Endothelial cell of umbilical vein (primary cell): Measurements from ENCODE around the gene NF2.
"Not testable (repeated sequence)": the region's sequence is repeated elsewhere in the genome, so short reads cannot be mapped to it uniquely, and the experiment has no call there.

ENCODE experiments used
- CTCF ChIP-seq, 2 donors: IDR thresholded peaks; 1 replicate in 1 of 2; 2 replicates in 1 of 2; pipeline ENCODE4 v1.5.1; 2011; ENCODE audit warnings: low read length in 2 of 2, mild to moderate bottlenecking in 2 of 2, moderate library complexity in 2 of 2, control low read depth in 1 of 2, inconsistent platforms in 1 of 2, low read depth in 1 of 2; ENCODE audit not compliant: insufficient read depth in 1 of 2; ENCODE audit errors: extremely low read depth in 1 of 2
- EZH2 ChIP-seq: IDR thresholded peaks from 2 replicates; pipeline ENCODE4 v1.6.1; 2012; ENCODE audit warnings: borderline replicate concordance, low read depth, mild to moderate bottlenecking, moderate library complexity, low read length, inconsistent platforms; ENCODE audit not compliant: severe bottlenecking
- MAX ChIP-seq: IDR thresholded peaks from 2 replicates; pipeline ENCODE4 v1.6.1; 2011; ENCODE audit not compliant: insufficient read depth, insufficient read length
- POLR2AphosphoS5 ChIP-seq: IDR thresholded peaks from 2 replicates; pipeline ENCODE4 v1.6.1; 2012; ENCODE audit warnings: low read depth, mild to moderate bottlenecking, control low read depth, low read length, moderate library complexity; ENCODE audit not compliant: insufficient read depth

- not testable (repeated sequence) for TF ChIP-seq CTCF (IDR thresholded peaks at IDR 0.05; ENCODE audit: extremely low read depth in 1 of 2, insufficient read depth in 1 of 2, low read depth in 1 of 2, low read length in 2 of 2); POLR2AphosphoS5; MAX; EZH2
Measured at GRCh38 chr22:29586193-29586705, 17.2 kb upstream of the NF2 start.
